HEK293 (cell line): ENCODE data around the gene ACR.

ENCODE experiments used
- CTCF ChIA-PET: fragments of 350-600 bp; formaldehyde crosslinking; extraction: SDS; loops from one replicate; lab custom pipeline; 2021; ENCODE audit warnings: antibody characterized with exemption; lab: Yijun Ruan, JAX
- POLR2A ChIA-PET: fragments of 300-600 bp; formaldehyde crosslinking; extraction: SDS; loops from one replicate; lab custom pipeline; 2020; ENCODE audit warnings: antibody characterized with exemption, inconsistent platforms; lab: Yijun Ruan, JAX
- H3K27ac ChIP-seq: fragments of 200-500 bp; sonication (Bioruptor generic); 2 replicates; pipeline ENCODE4 v1.5.1; 2014; ENCODE audit warnings: low read depth, low read length, control low read depth, inconsistent platforms; ENCODE audit errors: extremely low read depth
- H3K36me3 ChIP-seq, 2 experiments: fragments of 200-500 bp in 1 of 2; sonication (Bioruptor generic) in 1 of 2; 1 replicate in 1 of 2; 2 replicates in 1 of 2; pipeline ENCODE4 v1.5.1; 2014 to 2017; ENCODE audit warnings: inconsistent platforms in 2 of 2, low read length in 2 of 2; ENCODE audit not compliant: control insufficient read depth in 2 of 2, insufficient read depth in 1 of 2
- H3K4me1 ChIP-seq: fragments of 200-500 bp; sonication (Bioruptor generic); 2 replicates; pipeline ENCODE4 v1.5.1; 2014; ENCODE audit warnings: mild to moderate bottlenecking, low read length, inconsistent platforms; ENCODE audit not compliant: control insufficient read depth, insufficient read depth
- H3K4me3 ChIP-seq: 2 replicates; pipeline ENCODE4 v1.5.1; 2011; ENCODE audit warnings: low read depth, mild to moderate bottlenecking, control low read depth, low read length, moderate library complexity
- H3K9me3 ChIP-seq: fragments of 200-500 bp; sonication (Bioruptor generic); 2 replicates; pipeline ENCODE4 v1.5.1; 2014; ENCODE audit warnings: low read depth, low read length, inconsistent platforms; ENCODE audit not compliant: control insufficient read depth, insufficient read depth
- EGR2 ChIP-seq: fragments of 450-650 bp; formaldehyde crosslinking; IDR thresholded peaks from 2 replicates; pipeline ENCODE4 v1.5.1; 2016; ENCODE audit warnings: low read depth, missing biosample characterization, missing genetic modification characterization
- IKZF3 ChIP-seq: fragments of 450-650 bp; IDR thresholded peaks from 2 replicates; pipeline ENCODE4 v1.5.0; 2018; ENCODE audit warnings: missing biosample characterization, mild to moderate bottlenecking, missing genetic modification characterization, moderate library complexity
- KLF1 ChIP-seq: fragments of 450-650 bp; formaldehyde crosslinking; IDR thresholded peaks from 2 replicates; pipeline ENCODE4 v1.5.1; 2016; ENCODE audit warnings: missing biosample characterization, missing genetic modification characterization
- KLF8 ChIP-seq: fragments of 450-650 bp; formaldehyde crosslinking; IDR thresholded peaks from 2 replicates; pipeline ENCODE4 v1.5.1; 2016; ENCODE audit warnings: missing biosample characterization, missing genetic modification characterization
- KLF9 ChIP-seq: fragments of 450-650 bp; formaldehyde crosslinking; IDR thresholded peaks from 2 replicates; pipeline ENCODE4 v1.5.1; 2016; ENCODE audit warnings: missing biosample characterization, missing genetic modification characterization, low read depth
- SP2 ChIP-seq: fragments of 450-650 bp; formaldehyde crosslinking; IDR thresholded peaks from 2 replicates; pipeline ENCODE4 v1.5.1; 2016; ENCODE audit warnings: missing biosample characterization, missing genetic modification characterization
- ZBTB48 ChIP-seq: fragments of 450-650 bp; formaldehyde crosslinking; IDR thresholded peaks from 2 replicates; pipeline ENCODE4 v1.5.1; 2016; ENCODE audit warnings: missing biosample characterization, missing genetic modification characterization
- ZFHX2 ChIP-seq: fragments of 450-650 bp; formaldehyde crosslinking; conservative IDR thresholded peaks from 2 replicates; pipeline ENCODE4 v1.5.1; 2016; ENCODE audit warnings: missing biosample characterization, missing genetic modification characterization
- ZNF2 ChIP-seq: fragments of 450-650 bp; formaldehyde crosslinking; IDR thresholded peaks from 2 replicates; pipeline ENCODE4 v1.5.1; 2016; ENCODE audit warnings: missing biosample characterization, missing genetic modification characterization
- ZNF302 ChIP-seq: fragments of 450-650 bp; formaldehyde crosslinking; IDR thresholded peaks from 2 replicates; pipeline ENCODE4 v1.5.1; 2016; ENCODE audit warnings: missing biosample characterization, missing genetic modification characterization, low read depth
- ZNF423 ChIP-seq: fragments of 450-650 bp; formaldehyde crosslinking; IDR thresholded peaks from 2 replicates; pipeline ENCODE4 v1.5.1; 2016; ENCODE audit warnings: missing biosample characterization, missing genetic modification characterization
- ZNF501 ChIP-seq: fragments of 450-650 bp; formaldehyde crosslinking; IDR thresholded peaks from 2 replicates; pipeline ENCODE4 v1.5.1; 2016; ENCODE audit warnings: missing biosample characterization, missing genetic modification characterization
- ZNF600 ChIP-seq: fragments of 450-650 bp; formaldehyde crosslinking; IDR thresholded peaks from 2 replicates; pipeline ENCODE4 v1.5.1; 2016; ENCODE audit warnings: missing biosample characterization, missing genetic modification characterization
- ZNF654 ChIP-seq: fragments of 450-650 bp; formaldehyde crosslinking; IDR thresholded peaks from 2 replicates; pipeline ENCODE4 v1.5.1; 2016; ENCODE audit warnings: low read depth, missing biosample characterization, missing genetic modification characterization
- TF ChIP-seq, protein P1 (sequence below): fragments of 450-650 bp; formaldehyde crosslinking; IDR thresholded peaks from 2 replicates; pipeline ENCODE4 v1.5.1; 2017; ENCODE audit warnings: missing biosample characterization, mild to moderate bottlenecking, missing genetic modification characterization, moderate library complexity
- TF ChIP-seq, protein P2 (sequence below): fragments of 450-650 bp; formaldehyde crosslinking; IDR thresholded peaks from 2 replicates; pipeline ENCODE4 v1.5.1; 2016; ENCODE audit warnings: missing biosample characterization, missing genetic modification characterization
- TF ChIP-seq, protein P3 (sequence below): fragments of 450-650 bp; formaldehyde crosslinking; IDR thresholded peaks from 2 replicates; pipeline ENCODE4 v1.5.1; 2016; ENCODE audit warnings: missing biosample characterization, missing genetic modification characterization
- TF ChIP-seq, protein P4 (sequence below): fragments of 450-650 bp; formaldehyde crosslinking; optimal IDR thresholded peaks from 2 replicates; pipeline ENCODE3; 2016; ENCODE audit warnings: missing biosample characterization, mild to moderate bottlenecking, missing genetic modification characterization

ACR gene

DNA sequence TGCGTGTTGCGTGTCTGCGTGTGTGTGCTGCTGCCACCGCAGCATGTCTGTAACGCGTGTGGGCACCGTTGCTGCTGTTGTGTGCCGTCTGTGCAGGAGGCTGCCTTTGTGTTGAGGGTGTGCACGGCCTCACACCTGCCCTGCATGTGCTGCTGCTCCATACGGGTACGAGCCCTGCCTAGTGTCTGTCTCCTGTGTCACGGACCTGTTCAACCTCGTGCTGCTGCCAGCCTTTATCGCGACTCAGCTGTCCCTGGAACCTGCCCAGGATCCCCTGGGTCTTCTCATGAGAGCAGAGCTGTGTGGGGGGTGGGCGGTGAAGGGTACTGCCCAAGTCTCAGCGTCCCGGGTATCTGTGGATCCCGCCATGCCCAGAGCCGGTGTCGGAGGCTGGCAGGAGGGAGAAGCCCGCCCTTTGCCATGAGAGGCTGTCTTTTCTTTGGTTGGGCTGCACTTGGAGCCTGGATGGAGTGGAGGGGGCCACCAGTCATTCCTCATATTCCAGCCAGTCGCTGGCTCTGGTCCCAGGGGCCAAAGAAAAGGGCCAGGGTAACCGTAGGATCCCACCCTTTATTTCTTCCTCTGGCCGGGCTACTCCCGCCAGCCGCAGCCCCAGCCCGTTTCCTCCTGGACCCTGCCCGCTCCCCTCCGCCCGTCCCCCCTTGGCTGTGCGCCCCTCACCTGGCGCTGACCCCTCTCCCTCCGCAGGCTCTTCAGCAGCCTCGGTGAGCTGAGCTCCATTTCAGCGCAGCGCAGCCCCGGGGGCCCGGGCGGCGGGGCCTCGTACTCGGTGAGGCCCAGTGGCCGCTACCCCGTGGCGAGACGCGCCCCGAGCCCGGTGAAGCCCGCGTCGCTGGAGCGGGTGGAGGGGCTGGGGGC lies 7.8 kb upstream of the ACR start:
- peaks cover 0 to 16% of the 10 kb centered on the region in 2 experiments; a peak in 1 of 3 replicates for H3K36me3 ChIP-seq
- no peak overlapping the region for H3K27ac ChIP-seq
- no peaks in the 10 kb centered on the region for H3K4me1 ChIP-seq
- ChIA-PET POLR2A (no interaction called here), CTCF (interaction anchor here (0.6 to 1.0 kb wide), 2 partner anchors 90 to 100 kb away, joined by 3 read pairs; no protein-coding TSS in a partner anchor)
- no peaks in the 10 kb centered on the region for H3K9me3 ChIP-seq
- no peak overlapping the region for H3K4me3 ChIP-seq
- no peak for TF ChIP-seq ZNF302 (tag by site-specific recombination)
- peak; percentile 63 for TF ChIP-seq ZNF600 (tag by site-specific recombination)
- 0 out of 2 replicates have a peak, but pooled peaks have one; percentile 12 for TF ChIP-seq SP2 (tag by site-specific recombination)
- TF ChIP-seq, protein P1, sequence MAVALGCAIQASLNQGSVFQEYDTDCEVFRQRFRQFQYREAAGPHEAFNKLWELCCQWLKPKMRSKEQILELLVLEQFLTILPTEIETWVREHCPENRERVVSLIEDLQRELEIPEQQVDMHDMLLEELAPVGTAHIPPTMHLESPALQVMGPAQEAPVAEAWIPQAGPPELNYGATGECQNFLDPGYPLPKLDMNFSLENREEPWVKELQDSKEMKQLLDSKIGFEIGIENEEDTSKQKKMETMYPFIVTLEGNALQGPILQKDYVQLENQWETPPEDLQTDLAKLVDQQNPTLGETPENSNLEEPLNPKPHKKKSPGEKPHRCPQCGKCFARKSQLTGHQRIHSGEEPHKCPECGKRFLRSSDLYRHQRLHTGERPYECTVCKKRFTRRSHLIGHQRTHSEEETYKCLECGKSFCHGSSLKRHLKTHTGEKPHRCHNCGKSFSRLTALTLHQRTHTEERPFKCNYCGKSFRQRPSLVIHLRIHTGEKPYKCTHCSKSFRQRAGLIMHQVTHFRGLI (tag by site-specific recombination): peak; percentile 82
- TF ChIP-seq, all 188 proteins: peak for 3

DNA sequence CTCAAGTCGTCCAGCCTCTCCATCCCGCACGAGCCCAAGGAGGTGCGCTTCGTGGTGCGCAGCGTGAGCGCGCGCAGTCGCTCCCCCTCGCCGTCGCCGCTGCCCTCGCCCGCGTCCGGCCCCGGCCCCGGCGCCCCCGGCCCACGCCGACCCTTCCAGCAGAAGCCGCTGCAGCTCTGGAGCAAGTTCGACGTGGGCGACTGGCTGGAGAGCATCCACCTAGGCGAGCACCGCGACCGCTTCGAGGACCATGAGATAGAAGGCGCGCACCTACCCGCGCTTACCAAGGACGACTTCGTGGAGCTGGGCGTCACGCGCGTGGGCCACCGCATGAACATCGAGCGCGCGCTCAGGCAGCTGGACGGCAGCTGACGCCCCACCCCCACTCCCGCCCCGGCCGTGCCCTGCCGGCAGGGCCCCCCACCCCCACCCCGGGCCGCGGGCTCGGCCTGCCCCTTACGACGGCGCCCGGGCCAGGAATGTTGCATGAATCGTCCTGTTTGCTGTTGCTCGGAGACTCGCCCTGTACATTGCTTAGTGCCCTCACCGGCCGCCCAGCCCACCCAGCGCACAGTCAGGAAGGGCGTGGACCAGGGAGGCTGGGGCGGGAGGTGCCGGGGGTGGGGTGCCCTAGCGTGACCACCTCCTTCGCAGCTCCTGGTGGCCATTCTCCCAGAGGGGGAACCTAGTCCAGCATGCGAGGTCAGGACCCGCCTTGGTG lies 6.9 kb upstream of the ACR start:
- TF ChIP-seq KLF1 (tag by site-specific recombination) (peak; percentile 93), IKZF3 (no peak), ZBTB48 (tag by site-specific recombination) (no peak)
- Histone ChIP-seq H3K9me3 (no peaks in the 10 kb centered on the region), H3K4me1 (no peaks in the 10 kb centered on the region), H3K27ac (no peak overlapping the region), H3K4me3 (no peak overlapping the region), H3K36me3 (peaks cover 0 to 7% of the 10 kb centered on the region in 2 experiments; a peak in 1 of 3 replicates)
- ChIA-PET POLR2A (no interaction called here), CTCF (interaction anchor here (0.6 to 1.9 kb wide), 11 partner anchors 8 to 130 kb away, joined by 3 to 13 read pairs (median 3); no protein-coding TSS in a partner anchor)

DNA sequence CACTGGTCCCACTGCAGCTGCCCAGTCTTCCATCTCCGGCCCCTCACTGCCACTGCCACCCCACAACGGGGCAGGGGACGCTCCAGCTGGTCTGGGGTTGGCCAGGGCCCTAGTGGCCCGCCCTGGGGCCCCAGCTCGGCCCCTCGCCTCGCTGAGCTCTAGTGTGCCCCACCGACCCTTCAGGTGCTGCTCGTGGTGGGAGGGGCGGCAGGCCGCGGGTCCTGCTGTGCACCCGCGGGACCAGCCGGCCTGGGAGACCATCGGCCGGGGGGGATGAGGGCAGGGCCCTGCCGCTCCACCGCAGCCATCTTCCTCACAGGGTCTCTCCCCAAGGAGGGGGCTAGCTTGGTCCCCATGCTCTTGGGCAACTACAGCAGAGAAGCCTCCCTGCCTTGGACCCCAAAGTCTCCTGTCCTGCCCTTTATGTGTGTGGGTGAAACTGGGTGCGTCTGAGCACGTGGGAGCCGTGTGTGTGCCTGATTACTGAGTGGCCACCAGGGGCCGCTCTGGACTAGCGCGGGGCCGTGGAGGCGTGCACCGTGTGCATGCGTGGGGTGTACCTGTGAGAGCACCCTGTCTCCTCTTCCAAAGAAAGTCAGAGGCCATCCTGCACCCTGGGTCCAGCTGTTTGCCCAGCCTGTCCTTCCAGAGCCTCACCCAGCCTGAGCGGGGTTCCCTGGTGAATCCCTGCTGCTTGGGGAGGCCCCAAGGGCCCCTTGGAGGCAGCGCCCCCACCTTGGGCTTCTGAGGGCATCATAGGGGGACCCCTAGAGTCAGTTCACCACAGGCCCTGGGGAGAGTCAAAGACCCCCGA lies 6.0 kb upstream of the ACR start:
- H3K27ac ChIP-seq: no peak overlapping the region
- ChIA-PET CTCF (interaction anchor here (0.6 to 1.9 kb wide), 14 partner anchors 9 to 131 kb away, joined by 3 to 13 read pairs (median 4); no protein-coding TSS in a partner anchor), POLR2A (no interaction called here)
- H3K9me3 ChIP-seq: no peaks in the 10 kb centered on the region
- no peaks in the 10 kb centered on the region for H3K4me1 ChIP-seq
- H3K4me3 ChIP-seq: no peak overlapping the region
- no peaks in the 10 kb centered on the region for H3K36me3 ChIP-seq
- TF ChIP-seq ZNF501 (tag by site-specific recombination) (no peak), ZNF2 (tag by site-specific recombination) (peak; percentile 56; the same call in 1 of the 2 replicates), ZNF423 (tag by site-specific recombination) (0 out of 2 replicates have a peak, but pooled peaks have one; percentile 4), ZFHX2 (tag by site-specific recombination) (peak; percentile 89), EGR2 (tag by site-specific recombination) (peak; percentile 88), KLF8 (no peak), KLF9 (tag by site-specific recombination) (peak; percentile 28; the same call in 1 of the 2 replicates), ZNF654 (tag by site-specific recombination) (peak; percentile 66)
- TF ChIP-seq, protein P2, sequence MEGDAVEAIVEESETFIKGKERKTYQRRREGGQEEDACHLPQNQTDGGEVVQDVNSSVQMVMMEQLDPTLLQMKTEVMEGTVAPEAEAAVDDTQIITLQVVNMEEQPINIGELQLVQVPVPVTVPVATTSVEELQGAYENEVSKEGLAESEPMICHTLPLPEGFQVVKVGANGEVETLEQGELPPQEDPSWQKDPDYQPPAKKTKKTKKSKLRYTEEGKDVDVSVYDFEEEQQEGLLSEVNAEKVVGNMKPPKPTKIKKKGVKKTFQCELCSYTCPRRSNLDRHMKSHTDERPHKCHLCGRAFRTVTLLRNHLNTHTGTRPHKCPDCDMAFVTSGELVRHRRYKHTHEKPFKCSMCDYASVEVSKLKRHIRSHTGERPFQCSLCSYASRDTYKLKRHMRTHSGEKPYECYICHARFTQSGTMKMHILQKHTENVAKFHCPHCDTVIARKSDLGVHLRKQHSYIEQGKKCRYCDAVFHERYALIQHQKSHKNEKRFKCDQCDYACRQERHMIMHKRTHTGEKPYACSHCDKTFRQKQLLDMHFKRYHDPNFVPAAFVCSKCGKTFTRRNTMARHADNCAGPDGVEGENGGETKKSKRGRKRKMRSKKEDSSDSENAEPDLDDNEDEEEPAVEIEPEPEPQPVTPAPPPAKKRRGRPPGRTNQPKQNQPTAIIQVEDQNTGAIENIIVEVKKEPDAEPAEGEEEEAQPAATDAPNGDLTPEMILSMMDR (tag by site-specific recombination): peak; percentile 94
- TF ChIP-seq, protein P3, sequence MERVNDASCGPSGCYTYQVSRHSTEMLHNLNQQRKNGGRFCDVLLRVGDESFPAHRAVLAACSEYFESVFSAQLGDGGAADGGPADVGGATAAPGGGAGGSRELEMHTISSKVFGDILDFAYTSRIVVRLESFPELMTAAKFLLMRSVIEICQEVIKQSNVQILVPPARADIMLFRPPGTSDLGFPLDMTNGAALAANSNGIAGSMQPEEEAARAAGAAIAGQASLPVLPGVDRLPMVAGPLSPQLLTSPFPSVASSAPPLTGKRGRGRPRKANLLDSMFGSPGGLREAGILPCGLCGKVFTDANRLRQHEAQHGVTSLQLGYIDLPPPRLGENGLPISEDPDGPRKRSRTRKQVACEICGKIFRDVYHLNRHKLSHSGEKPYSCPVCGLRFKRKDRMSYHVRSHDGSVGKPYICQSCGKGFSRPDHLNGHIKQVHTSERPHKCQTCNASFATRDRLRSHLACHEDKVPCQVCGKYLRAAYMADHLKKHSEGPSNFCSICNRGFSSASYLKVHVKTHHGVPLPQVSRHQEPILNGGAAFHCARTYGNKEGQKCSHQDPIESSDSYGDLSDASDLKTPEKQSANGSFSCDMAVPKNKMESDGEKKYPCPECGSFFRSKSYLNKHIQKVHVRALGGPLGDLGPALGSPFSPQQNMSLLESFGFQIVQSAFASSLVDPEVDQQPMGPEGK (tag by site-specific recombination): peak; percentile 43; the same call in 1 of the 2 replicates
- TF ChIP-seq, protein P4, sequence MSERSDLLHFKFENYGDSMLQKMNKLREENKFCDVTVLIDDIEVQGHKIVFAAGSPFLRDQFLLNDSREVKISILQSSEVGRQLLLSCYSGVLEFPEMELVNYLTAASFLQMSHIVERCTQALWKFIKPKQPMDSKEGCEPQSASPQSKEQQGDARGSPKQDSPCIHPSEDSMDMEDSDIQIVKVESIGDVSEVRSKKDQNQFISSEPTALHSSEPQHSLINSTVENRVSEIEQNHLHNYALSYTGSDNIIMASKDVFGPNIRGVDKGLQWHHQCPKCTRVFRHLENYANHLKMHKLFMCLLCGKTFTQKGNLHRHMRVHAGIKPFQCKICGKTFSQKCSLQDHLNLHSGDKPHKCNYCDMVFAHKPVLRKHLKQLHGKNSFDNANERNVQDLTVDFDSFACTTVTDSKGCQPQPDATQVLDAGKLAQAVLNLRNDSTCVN: peak; percentile 46
